Neural cell (in vitro differentiated cells): ENCODE measurements around the gene SLC22A23.

Source experiments
- CTCF ChIP-seq: fragments of 450-650 bp; IDR thresholded peaks from 2 replicates; pipeline ENCODE4 v1.5.1; 2014; ENCODE audit warnings: antibody characterized with exemption, mild to moderate bottlenecking, moderate library complexity; ENCODE audit not compliant: poor library complexity, severe bottlenecking
- EZH2 ChIP-seq: fragments of 200-600, 300-800 bp; shearing (Covaris generic), sonication (generic); IDR thresholded peaks from 2 replicates; pipeline ENCODE4 v1.6.1; 2014; ENCODE audit warnings: antibody characterized with exemption, low read length, borderline replicate concordance, mild to moderate bottlenecking; ENCODE audit not compliant: insufficient read depth, poor library complexity, severe bottlenecking
- MXI1 ChIP-seq: fragments of 450-650 bp; conservative IDR thresholded peaks from 2 replicates; pipeline ENCODE4 v1.6.1; 2014; ENCODE audit warnings: antibody characterized with exemption, mild to moderate bottlenecking; ENCODE audit not compliant: poor library complexity, severe bottlenecking
- POLR2AphosphoS5 ChIP-seq: IDR thresholded peaks from 2 replicates; pipeline ENCODE4 v1.6.1; 2012
- RAD21 ChIP-seq: fragments of 450-650 bp; conservative IDR thresholded peaks from 2 replicates; pipeline ENCODE4 v1.6.1; 2014; ENCODE audit warnings: antibody characterized with exemption, mild to moderate bottlenecking, moderate library complexity
- TF ChIP-seq, protein P1 (sequence below): IDR thresholded peaks from 2 replicates; pipeline ENCODE4 v1.6.1; 2012; ENCODE audit warnings: borderline replicate concordance

DNA sequence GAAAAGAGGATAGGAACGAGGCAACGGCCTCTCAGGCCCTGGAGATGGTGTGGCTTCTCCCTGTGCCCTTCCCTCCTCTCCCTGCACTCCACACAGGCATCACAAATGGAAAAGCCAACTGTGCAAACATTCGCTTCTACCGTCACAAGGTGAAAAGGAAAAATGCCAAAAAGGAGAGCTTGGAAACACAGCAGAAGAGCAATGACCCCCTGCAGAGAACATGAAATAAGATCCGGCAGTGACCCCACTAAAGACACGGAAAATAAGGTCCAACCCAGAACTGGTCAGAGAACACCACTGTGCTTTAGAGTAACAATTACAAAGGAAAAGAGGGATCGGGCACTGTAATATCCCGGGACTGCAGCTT lies 63.0 kb downstream of the SLC22A23 start:
- no peak for TF ChIP-seq CTCF
- no peak for TF ChIP-seq MXI1
- TF ChIP-seq, protein P1, sequence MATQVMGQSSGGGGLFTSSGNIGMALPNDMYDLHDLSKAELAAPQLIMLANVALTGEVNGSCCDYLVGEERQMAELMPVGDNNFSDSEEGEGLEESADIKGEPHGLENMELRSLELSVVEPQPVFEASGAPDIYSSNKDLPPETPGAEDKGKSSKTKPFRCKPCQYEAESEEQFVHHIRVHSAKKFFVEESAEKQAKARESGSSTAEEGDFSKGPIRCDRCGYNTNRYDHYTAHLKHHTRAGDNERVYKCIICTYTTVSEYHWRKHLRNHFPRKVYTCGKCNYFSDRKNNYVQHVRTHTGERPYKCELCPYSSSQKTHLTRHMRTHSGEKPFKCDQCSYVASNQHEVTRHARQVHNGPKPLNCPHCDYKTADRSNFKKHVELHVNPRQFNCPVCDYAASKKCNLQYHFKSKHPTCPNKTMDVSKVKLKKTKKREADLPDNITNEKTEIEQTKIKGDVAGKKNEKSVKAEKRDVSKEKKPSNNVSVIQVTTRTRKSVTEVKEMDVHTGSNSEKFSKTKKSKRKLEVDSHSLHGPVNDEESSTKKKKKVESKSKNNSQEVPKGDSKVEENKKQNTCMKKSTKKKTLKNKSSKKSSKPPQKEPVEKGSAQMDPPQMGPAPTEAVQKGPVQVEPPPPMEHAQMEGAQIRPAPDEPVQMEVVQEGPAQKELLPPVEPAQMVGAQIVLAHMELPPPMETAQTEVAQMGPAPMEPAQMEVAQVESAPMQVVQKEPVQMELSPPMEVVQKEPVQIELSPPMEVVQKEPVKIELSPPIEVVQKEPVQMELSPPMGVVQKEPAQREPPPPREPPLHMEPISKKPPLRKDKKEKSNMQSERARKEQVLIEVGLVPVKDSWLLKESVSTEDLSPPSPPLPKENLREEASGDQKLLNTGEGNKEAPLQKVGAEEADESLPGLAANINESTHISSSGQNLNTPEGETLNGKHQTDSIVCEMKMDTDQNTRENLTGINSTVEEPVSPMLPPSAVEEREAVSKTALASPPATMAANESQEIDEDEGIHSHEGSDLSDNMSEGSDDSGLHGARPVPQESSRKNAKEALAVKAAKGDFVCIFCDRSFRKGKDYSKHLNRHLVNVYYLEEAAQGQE, result no peak
- TF ChIP-seq POLR2AphosphoS5, result no peak
- no peak for TF ChIP-seq RAD21
- no peak for TF ChIP-seq EZH2
